GM06990 (cell line): ENCODE results near the gene NSMF.
"Not testable (repeated sequence)": the region's sequence is repeated elsewhere in the genome, so short reads cannot be mapped to it uniquely, and the experiment has no call there.

ENCODE experiments used
- DNase-seq: peaks from one replicate; pipeline ENCODE4 v3.0.0-alpha.2; 2011; ENCODE audit not compliant: insufficient read length; ENCODE audit errors: extremely low read depth
- H3K27me3 ChIP-seq: replicated peaks from 2 replicates; pipeline ENCODE4 v1.6.0; 2011; ENCODE audit warnings: low read length; ENCODE audit not compliant: control insufficient read depth, insufficient read depth
- H3K36me3 ChIP-seq: 2 replicates; pipeline ENCODE4 v1.5.1; 2011; ENCODE audit warnings: low read length; ENCODE audit not compliant: control insufficient read depth, insufficient read depth
- H3K4me3 ChIP-seq: replicated peaks from 2 replicates; pipeline ENCODE4 v1.5.1; 2011; ENCODE audit warnings: low read depth, mild to moderate bottlenecking, control low read depth, low read length
- TF ChIP-seq, protein P1 (sequence below): IDR thresholded peaks from 2 replicates; pipeline ENCODE4 v1.5.1; 2011; ENCODE audit warnings: low read length, control low read depth, mild to moderate bottlenecking, inconsistent platforms; ENCODE audit not compliant: insufficient read depth, poor library complexity, severe bottlenecking

The NSMF gene

GRCh38 chr9:137474271-137474670 lies 15.1 kb upstream of the NSMF start:
- TF ChIP-seq, protein P1, sequence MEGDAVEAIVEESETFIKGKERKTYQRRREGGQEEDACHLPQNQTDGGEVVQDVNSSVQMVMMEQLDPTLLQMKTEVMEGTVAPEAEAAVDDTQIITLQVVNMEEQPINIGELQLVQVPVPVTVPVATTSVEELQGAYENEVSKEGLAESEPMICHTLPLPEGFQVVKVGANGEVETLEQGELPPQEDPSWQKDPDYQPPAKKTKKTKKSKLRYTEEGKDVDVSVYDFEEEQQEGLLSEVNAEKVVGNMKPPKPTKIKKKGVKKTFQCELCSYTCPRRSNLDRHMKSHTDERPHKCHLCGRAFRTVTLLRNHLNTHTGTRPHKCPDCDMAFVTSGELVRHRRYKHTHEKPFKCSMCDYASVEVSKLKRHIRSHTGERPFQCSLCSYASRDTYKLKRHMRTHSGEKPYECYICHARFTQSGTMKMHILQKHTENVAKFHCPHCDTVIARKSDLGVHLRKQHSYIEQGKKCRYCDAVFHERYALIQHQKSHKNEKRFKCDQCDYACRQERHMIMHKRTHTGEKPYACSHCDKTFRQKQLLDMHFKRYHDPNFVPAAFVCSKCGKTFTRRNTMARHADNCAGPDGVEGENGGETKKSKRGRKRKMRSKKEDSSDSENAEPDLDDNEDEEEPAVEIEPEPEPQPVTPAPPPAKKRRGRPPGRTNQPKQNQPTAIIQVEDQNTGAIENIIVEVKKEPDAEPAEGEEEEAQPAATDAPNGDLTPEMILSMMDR = no peak
- Histone ChIP-seq H3K4me3 (no peak overlapping the region), H3K27me3 (no peaks in the 10 kb centered on the region), H3K36me3 (no peaks in the 10 kb centered on the region)
- no peak for DNase-seq

DNA sequence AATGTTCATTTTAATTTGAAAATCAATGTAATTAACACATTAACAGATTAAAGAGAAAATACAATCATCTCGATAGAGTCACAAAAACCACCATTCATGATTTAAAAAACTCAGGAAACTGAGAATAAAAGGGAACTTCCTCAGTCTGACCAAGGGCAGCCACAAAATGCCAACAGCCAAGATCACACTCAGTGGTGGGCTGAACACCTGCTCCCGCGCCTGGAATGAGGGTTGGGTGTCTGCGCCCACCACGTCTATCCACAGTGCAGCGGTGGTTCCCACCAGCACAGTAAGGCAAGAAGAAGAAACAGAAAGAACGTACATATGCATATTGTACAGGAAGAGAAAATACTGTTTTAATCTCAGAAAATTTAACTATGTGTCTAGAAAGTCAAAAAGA lies 11.7 kb upstream of the NSMF start:
- Histone ChIP-seq H3K36me3 (no peaks in the 10 kb centered on the region), H3K27me3 (no peaks in the 10 kb centered on the region), H3K4me3 (no peak overlapping the region)
- DNase-seq = no peak
- TF ChIP-seq, protein P1 = no peak

DNA sequence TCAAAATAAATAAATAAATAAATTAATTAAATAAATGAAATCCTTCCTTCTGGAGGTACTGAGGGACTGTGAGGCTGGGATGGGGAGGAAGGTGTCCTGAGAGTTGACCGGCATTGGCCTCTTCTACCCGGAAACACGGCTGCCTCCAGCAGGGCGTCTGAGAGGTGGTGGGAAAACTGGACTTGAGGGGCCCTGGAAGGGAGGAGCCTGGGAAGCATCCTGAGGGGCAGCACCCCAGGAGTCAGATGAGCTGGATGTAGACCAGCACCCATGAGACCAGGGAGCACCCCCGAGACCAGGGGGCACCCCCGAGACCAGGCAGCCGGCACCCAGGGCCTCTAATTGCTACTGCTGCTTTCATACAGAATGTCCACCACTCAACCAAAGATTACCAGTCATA lies 8.8 kb upstream of the NSMF start:
- Histone ChIP-seq H3K36me3 (no peaks in the 10 kb centered on the region), H3K4me3 (no peak overlapping the region), H3K27me3 (no peaks in the 10 kb centered on the region)
- TF ChIP-seq, protein P1 = no peak
- DNase-seq = no peak

- no peaks in the 10 kb centered on the region for H3K27me3 ChIP-seq
- no peak overlapping the region for H3K4me3 ChIP-seq
- TF ChIP-seq, protein P1 = no peak
- H3K36me3 ChIP-seq = no peaks in the 10 kb centered on the region
- DNase-seq = no peak
Observed at GRCh38 chr9:137467161-137467581, 8.0 kb upstream of the NSMF start.

GRCh38 chr9:137466389-137467085 lies 7.4 kb upstream of the NSMF start:
- H3K4me3 ChIP-seq, H3K36me3 ChIP-seq, DNase-seq: not testable (repeated sequence)

GRCh38 chr9:137465720-137466388 lies 6.7 kb upstream of the NSMF start:
- Histone ChIP-seq H3K27me3 (no peaks in the 10 kb centered on the region), H3K36me3 (no peaks in the 10 kb centered on the region), H3K4me3 (no peak overlapping the region)
- DNase-seq = no peak
- TF ChIP-seq, protein P1 = no peak

More at GRCh38 chr9:137466389-137467085, 7.4 kb upstream of the NSMF start:
- not testable (repeated sequence) for H3K27me3 ChIP-seq
